GM23248 (cell line): ENCODE results near the gene CA11. TPM values are rescaled to one million over a fixed set of nuclear protein-coding genes. Genes with fewer than 3 reads are reported as not detected.

Source experiments
- DNase-seq: peaks from one replicate; pipeline ENCODE4 v3.0.0-alpha.2; 2015
- H2AFZ ChIP-seq: fragments of 200-600 bp; sonication (generic); 2 replicates; pipeline ENCODE4 v1.6.1; 2016; ENCODE audit warnings: antibody characterized with exemption
- H3F3A ChIP-seq: fragments of 200-600 bp; sonication (generic); 2 replicates; pipeline ENCODE4 v1.6.1; 2016; ENCODE audit warnings: mild to moderate bottlenecking, antibody characterized with exemption, mixed run types; ENCODE audit not compliant: insufficient read depth
- H3K27ac ChIP-seq: fragments of 200-600 bp; sonication (generic); 2 replicates; pipeline ENCODE4 v1.5.1; 2016; ENCODE audit warnings: mild to moderate bottlenecking
- H3K27me3 ChIP-seq: fragments of 200-600 bp; sonication (generic); replicated peaks from 2 replicates; pipeline ENCODE4 v1.6.1; 2016; ENCODE audit warnings: mild to moderate bottlenecking; ENCODE audit not compliant: insufficient read depth
- H3K36me3 ChIP-seq: fragments of 200-600 bp; sonication (generic); 2 replicates; pipeline ENCODE4 v1.6.1; 2016; ENCODE audit warnings: low read depth, mild to moderate bottlenecking
- H3K4me1 ChIP-seq: fragments of 200-600 bp; sonication (generic); 2 replicates; pipeline ENCODE4 v1.6.1; 2016; ENCODE audit warnings: mild to moderate bottlenecking; ENCODE audit not compliant: insufficient read depth
- H3K4me2 ChIP-seq: fragments of 200-600 bp; sonication (generic); one replicate; pipeline ENCODE4 v1.6.1; 2016; ENCODE audit warnings: mild to moderate bottlenecking; ENCODE audit not compliant: unreplicated experiment
- H3K4me3 ChIP-seq: fragments of 200-600 bp; sonication (generic); 2 replicates; pipeline ENCODE4 v1.5.1; 2016; ENCODE audit warnings: mild to moderate bottlenecking
- H3K79me2 ChIP-seq: fragments of 200-600 bp; sonication (generic); 2 replicates; pipeline ENCODE4 v1.6.1; 2016; ENCODE audit warnings: mild to moderate bottlenecking; ENCODE audit not compliant: insufficient read depth
- H3K9ac ChIP-seq: fragments of 200-600 bp; sonication (generic); 2 replicates; pipeline ENCODE4 v1.6.1; 2016; ENCODE audit warnings: mild to moderate bottlenecking
- H3K9me2 ChIP-seq: fragments of 200-600 bp; sonication (generic); 2 replicates; pipeline ENCODE4 v1.6.1; 2016; ENCODE audit warnings: mixed run types, mild to moderate bottlenecking, moderate library complexity; ENCODE audit not compliant: insufficient read depth
- H3K9me3 ChIP-seq: fragments of 200-600 bp; sonication (generic); one replicate; pipeline ENCODE4 v1.6.1; 2017; ENCODE audit warnings: low read depth
- H4K20me1 ChIP-seq: fragments of 200-600 bp; sonication (generic); 2 replicates; pipeline ENCODE4 v1.6.0; 2016; ENCODE audit not compliant: insufficient read depth
- EZH2 ChIP-seq: fragments of 200-600 bp; sonication (generic); IDR thresholded peaks from 2 replicates; pipeline ENCODE4 v1.6.1; 2018; ENCODE audit warnings: antibody characterized with exemption, mild to moderate bottlenecking; ENCODE audit not compliant: insufficient read depth, poor library complexity, severe bottlenecking
- EZH2phosphoT487 ChIP-seq: fragments of 200-600 bp; sonication (generic); IDR thresholded peaks from 2 replicates; pipeline ENCODE4 v1.6.1; 2018; ENCODE audit warnings: antibody characterized with exemption, moderate library complexity, mild to moderate bottlenecking, low read depth; ENCODE audit not compliant: insufficient read depth
- WGBS, 2 experiments: methylation state at CpG; one replicate each; pipeline ENCODE4 v1.1.6; 2015 to 2017; ENCODE audit warnings: low lambda C conversion rate in 2 of 2, low coverage in 1 of 2; ENCODE audit errors: missing lambda C conversion rate in 2 of 2; 5-methylcytosine and 5-hydroxymethylcytosine counted together
- in situ Hi-C: fragments of 300-500 bp; cut with MboI; formaldehyde crosslinking; loops from 2 replicates; pipeline ENCODE4 v1.15.0; 2020
- polyA plus RNA-seq: library from polyadenylated mRNA; unstranded; fragments of >200 nt; fragmentation: Nextera tagmentation; extraction: Ambion mirVana; gene quantifications from 2 replicates; pipeline ENCODE4 v1.2.1, GENCODE V29; 2016
- total RNA-seq: library from RNA; depleted of rRNA; stranded (reverse); fragments of >200 nt; shearing (Covaris generic); gene quantifications from 2 replicates; pipeline ENCODE4 v1.2.3, GENCODE V29; 2014

Gene CA11
- total and polyA plus RNA-seq, 2 experiments from 2014 or later: 1.1 to 2.7 TPM

- H3K79me2 ChIP-seq: peaks cover 43% of the 10 kb centered on the region
- H3K27ac ChIP-seq: no peak overlapping the region
- TF ChIP-seq EZH2: no peak
- H3K4me1 ChIP-seq: peaks cover 19% of the 10 kb centered on the region
- no peaks in the 10 kb centered on the region for H3K9me2 ChIP-seq
- H3F3A ChIP-seq: peaks cover 20% of the 10 kb centered on the region; the same call in 1 of the 2 replicates
- H3K27me3 ChIP-seq: no peaks in the 10 kb centered on the region
- H3K4me2 ChIP-seq: no peak overlapping the region
- in situ Hi-C loops: no loop called here
- H2AFZ ChIP-seq: no peak overlapping the region
- H3K9me3 ChIP-seq: no peaks in the 10 kb centered on the region
- DNase-seq: no peak
- H3K4me3 ChIP-seq: no peak overlapping the region
- WGBS, 2 experiments: 79 to 85% methylated on average over 19 of the region's 19 CpGs
- peaks cover 21% of the 10 kb centered on the region for H3K36me3 ChIP-seq
- no peak overlapping the region for H3K9ac ChIP-seq
- H4K20me1 ChIP-seq: peaks cover 12% of the 10 kb centered on the region; the same call in 1 of the 2 replicates
Observed at GRCh38 chr19:48615231-48616040, 30.6 kb downstream of the CA11 start.

- 43 to 49% methylated on average over 24 to 31 of the region's 31 CpGs for WGBS, 2 experiments
- Histone ChIP-seq H3K79me2 (peaks cover 35% of the 10 kb centered on the region), H3K9me2 (no peaks in the 10 kb centered on the region), H3K36me3 (peaks cover 21% of the 10 kb centered on the region), H3F3A (peaks cover 20% of the 10 kb centered on the region; the same call in 1 of the 2 replicates), H3K27ac (no peak within 1 kb of the TSS), H3K4me3 (no peak within 1 kb of the TSS), H4K20me1 (peaks cover 12% of the 10 kb centered on the region; the same call in 1 of the 2 replicates), H2AFZ (no peak within 1 kb of the TSS), H3K4me2 (no peak within 1 kb of the TSS), H3K4me1 (peaks cover 14% of the 10 kb centered on the region), H3K27me3 (no peaks in the 10 kb centered on the region), H3K9ac (0 out of 2 replicates have a peak within 1 kb of the TSS, but pooled peaks have one; percentile 15), H3K9me3 (no peaks in the 10 kb centered on the region)
- DNase-seq: peak; percentile 34
- in situ Hi-C loops: no loop called here
- no peak for TF ChIP-seq EZH2phosphoT487
- no peak for TF ChIP-seq EZH2
Observed at GRCh38 chr19:48614436-48615230, 31.4 kb downstream of the CA11 start, which contains the start of gene FAM83E. Gene FAM83E (minus strand): TSS chr19:48615076. CDS start chr19:48613372, 1,704 bp downstream.

- H3K4me3 ChIP-seq: no peak overlapping the region
- WGBS, 2 experiments: 55 to 67% methylated on average over 13 of the region's 13 CpGs
- no peaks in the 10 kb centered on the region for H3K27me3 ChIP-seq
- no peak overlapping the region for H3K4me2 ChIP-seq
- peaks cover 33% of the 10 kb centered on the region for H3K79me2 ChIP-seq
- in situ Hi-C loops: no loop called here
- H3K9ac ChIP-seq: no peak overlapping the region
- no peaks in the 10 kb centered on the region for H3K9me3 ChIP-seq
- H3K27ac ChIP-seq: no peak overlapping the region
- peak; percentile 26 for DNase-seq
- peaks cover 21% of the 10 kb centered on the region for H3K36me3 ChIP-seq
- no peak overlapping the region for H2AFZ ChIP-seq
- H3K9me2 ChIP-seq: no peaks in the 10 kb centered on the region
- peaks cover 14% of the 10 kb centered on the region for H3K4me1 ChIP-seq
- no peak for TF ChIP-seq EZH2
- TF ChIP-seq EZH2phosphoT487: no peak
- peaks cover 12% of the 10 kb centered on the region; the same call in 1 of the 2 replicates for H4K20me1 ChIP-seq
- peaks cover 20% of the 10 kb centered on the region; the same call in 1 of the 2 replicates for H3F3A ChIP-seq
Observed at GRCh38 chr19:48613852-48614435, 32.0 kb downstream of the CA11 start.
